KOPT-K1 (cell line): Measurements from ENCODE around the gene CPAMD8.

Source experiments
- H3K27ac ChIP-seq: fragments of 200-600 bp; sonication (generic); 2 replicates; pipeline ENCODE4 v1.5.1; 2016; ENCODE audit warnings: antibody characterized with exemption, mild to moderate bottlenecking, low read depth, low read length; ENCODE audit not compliant: poor library complexity, severe bottlenecking
- H3K36me3 ChIP-seq: fragments of 200-600 bp; sonication (generic); 2 replicates; pipeline ENCODE4 v1.5.1; 2017; ENCODE audit warnings: antibody characterized with exemption, mild to moderate bottlenecking, low read length, moderate library complexity; ENCODE audit not compliant: insufficient read depth
- H3K9me3 ChIP-seq: fragments of 200-600 bp; sonication (generic); 2 replicates; pipeline ENCODE4 v1.5.1; 2017; ENCODE audit warnings: antibody characterized with exemption, low read length, mild to moderate bottlenecking; ENCODE audit not compliant: insufficient read depth, poor library complexity, severe bottlenecking

The CPAMD8 gene

GRCh38 chr19:16911046-16911445, 115.6 kb downstream of the CPAMD8 start:
- Histone ChIP-seq H3K36me3 (no peaks in the 10 kb centered on the region), H3K9me3 (peaks cover 30% of the 10 kb centered on the region), H3K27ac (no peak overlapping the region)

GRCh38 chr19:16908759-16909158, 117.9 kb downstream of the CPAMD8 start:
- Histone ChIP-seq H3K36me3 (no peaks in the 10 kb centered on the region), H3K9me3 (peaks cover 18% of the 10 kb centered on the region), H3K27ac (no peak overlapping the region)

- H3K36me3 ChIP-seq, result no peaks in the 10 kb centered on the region
- no peak overlapping the region for H3K27ac ChIP-seq
- no peaks in the 10 kb centered on the region for H3K9me3 ChIP-seq
Observed at GRCh38 chr19:16904599-16904998, 122.0 kb downstream of the CPAMD8 start.

- H3K27ac ChIP-seq, result no peak overlapping the region
- H3K9me3 ChIP-seq, result no peaks in the 10 kb centered on the region
- H3K36me3 ChIP-seq, result no peaks in the 10 kb centered on the region
Observed at GRCh38 chr19:16903347-16903746, 123.3 kb downstream of the CPAMD8 start.

GRCh38 chr19:16902545-16902944, 124.1 kb downstream of the CPAMD8 start:
- H3K9me3 ChIP-seq, result no peaks in the 10 kb centered on the region

GRCh38 chr19:16901491-16902175, 125.0 kb downstream of the CPAMD8 start:
- Histone ChIP-seq H3K9me3 (no peaks in the 10 kb centered on the region), H3K36me3 (no peaks in the 10 kb centered on the region), H3K27ac (no peak overlapping the region)

More at GRCh38 chr19:16902545-16902944, 124.1 kb downstream of the CPAMD8 start:
- Histone ChIP-seq H3K36me3 (no peaks in the 10 kb centered on the region), H3K27ac (no peak overlapping the region)

GRCh38 chr19:16899566-16900075, 127.0 kb downstream of the CPAMD8 start:
- H3K9me3 ChIP-seq, result no peaks in the 10 kb centered on the region
- no peak overlapping the region for H3K27ac ChIP-seq
- no peaks in the 10 kb centered on the region for H3K36me3 ChIP-seq

GRCh38 chr19:16898361-16899015, 128.1 kb downstream of the CPAMD8 start:
- Histone ChIP-seq H3K36me3 (no peaks in the 10 kb centered on the region), H3K9me3 (no peaks in the 10 kb centered on the region), H3K27ac (no peak overlapping the region)

- Histone ChIP-seq H3K27ac (no peak overlapping the region), H3K36me3 (no peaks in the 10 kb centered on the region), H3K9me3 (no peaks in the 10 kb centered on the region)
Observed at GRCh38 chr19:16897856-16898161, 128.8 kb downstream of the CPAMD8 start.

GRCh38 chr19:16897029-16897855, 129.4 kb downstream of the CPAMD8 start:
- H3K36me3 ChIP-seq, result no peaks in the 10 kb centered on the region
- no peak overlapping the region for H3K27ac ChIP-seq
- H3K9me3 ChIP-seq, result no peaks in the 10 kb centered on the region

- Histone ChIP-seq H3K9me3 (no peaks in the 10 kb centered on the region), H3K27ac (no peak overlapping the region), H3K36me3 (no peaks in the 10 kb centered on the region)
Observed at GRCh38 chr19:16896146-16897028, 130.2 kb downstream of the CPAMD8 start.

GRCh38 chr19:16895467-16896145, 131.0 kb downstream of the CPAMD8 start:
- H3K36me3 ChIP-seq, result no peaks in the 10 kb centered on the region
- H3K9me3 ChIP-seq, result no peaks in the 10 kb centered on the region
- H3K27ac ChIP-seq, result no peak overlapping the region

GRCh38 chr19:16894080-16894479, 132.5 kb downstream of the CPAMD8 start:
- Histone ChIP-seq H3K9me3 (no peaks in the 10 kb centered on the region), H3K27ac (no peak overlapping the region), H3K36me3 (no peaks in the 10 kb centered on the region)

GRCh38 chr19:16893686-16893989, 133.0 kb downstream of the CPAMD8 start:
- Histone ChIP-seq H3K27ac (no peak overlapping the region), H3K36me3 (no peaks in the 10 kb centered on the region), H3K9me3 (no peaks in the 10 kb centered on the region)
